ENCODE data around the gene GNG4. TPM values are rescaled to one million over a fixed set of nuclear protein-coding genes. Genes with fewer than 3 reads are reported as not detected.

The GNG4 gene
- total and polyA plus RNA-seq, 9 of the 15 experiments (the other 6 are each of a cell fraction or from before 2014, with no cell fraction given): 0.06 to 0.58 (median 0.08) TPM; not detected in 4

GRCh38 chr1:235597867-235598553 lies 51.6 kb downstream of the GNG4 start:
- POLR2A ChIA-PET: interaction anchor here (0.5 to 1.6 kb wide), 6 partner anchors 14 to 1498 kb away, joined by 3 to 4 read pairs (median 3); no protein-coding TSS in a partner anchor
- peaks cover 24 to 63% of the 10 kb centered on the region in 2 experiments for H3K27me3 ChIP-seq (ENCODE audit: control insufficient read depth in 2 of 2, insufficient read depth in 2 of 2, low read length in 2 of 2)
- in situ Hi-C loops (cut with MboI) (no loop called here), intact Hi-C loops (cut with micrococcal nuclease) (no loop called here)
- H3K4me1 ChIP-seq (replicated peaks in 1 of 2; ENCODE audit: control insufficient read depth in 2 of 2, insufficient read depth in 2 of 2, low read length in 2 of 2): no peaks in the 10 kb centered on the region
- H3K27ac ChIP-seq (ENCODE audit: extremely low read depth, low read depth, low read length): no peak overlapping the region
- DNase-seq (ENCODE audit: extremely low read depth in 1 of 4, low spot score in 3 of 4): peak; percentile 30 to 41 (median 38)
- CTCF ChIA-PET (ENCODE audit: low intra/inter-chr PET ratio): no interaction called here
- FAIRE-seq: peak; percentile 86
- H3K9me3 ChIP-seq (replicated peaks; ENCODE audit: control insufficient read depth, insufficient read depth, low read depth, low read length): no peaks in the 10 kb centered on the region
- peaks cover 6% of the 10 kb centered on the region; the same call in 1 of the 2 replicates for H4K20me1 ChIP-seq (replicated peaks; ENCODE audit: control insufficient read depth, insufficient read depth, low read length)
- H3K4me3 ChIP-seq: no peak overlapping the region
- BruUV-seq (replicated peaks): no TSS peak
- no peak overlapping the region for H3K4me2 ChIP-seq (ENCODE audit: insufficient read depth, low read length)
- no peak overlapping the region for H2AFZ ChIP-seq (ENCODE audit: low read depth, low read length)
- TF ChIP-seq ZNF449 (CRISPR knock-in tag; IDR thresholded peaks at IDR 0.05) (no peak), FOSL1 (tag; conservative IDR thresholded peaks at IDR 0.05) (peak; percentile 28; the same call in 1 of the 2 replicates), ZNF79 (CRISPR knock-in tag; IDR thresholded peaks at IDR 0.05; ENCODE audit: low read depth) (no peak), RAD21 (CRISPR knock-in tag; conservative IDR thresholded peaks at IDR 0.05 in 1 of 2, IDR thresholded peaks at IDR 0.05 in 1 of 2) (peak; percentile 22 to 34; a peak in 3 of 4 replicates), KDM5B (IDR thresholded peaks at IDR 0.05; ENCODE audit: insufficient replicate concordance, low read depth, low read length) (no peak), CTCFL (IDR thresholded peaks at IDR 0.05; ENCODE audit: borderline replicate concordance, insufficient read depth, low read depth, low read length, poor library complexity, severe bottlenecking) (peak; percentile 83), WHSC1 (IDR thresholded peaks at IDR 0.05; ENCODE audit: low read length) (no peak), CTCF (IDR thresholded peaks at IDR 0.05 in 2 of 3, conservative IDR thresholded peaks at IDR 0.05 in 1 of 3; ENCODE audit: insufficient read depth in 2 of 3, low read depth in 1 of 3, low read length in 3 of 3) (peak; percentile 35 to 50 (median 45); a peak in 5 of 6 replicates), ATF3 (IDR thresholded peaks at IDR 0.05) (0 out of 2 replicates have a peak, but pooled peaks have one; percentile 25), ATF3 (CRISPR knock-in tag; conservative IDR thresholded peaks at IDR 0.05) (no peak)
- no peak overlapping the region for H3K9ac ChIP-seq (ENCODE audit: insufficient read depth in 1 of 2, low read depth in 2 of 2, low read length in 2 of 2)
- peak; percentile 75 for ATAC-seq
- no peaks in the 10 kb centered on the region for H3K79me2 ChIP-seq (ENCODE audit: control insufficient read depth, insufficient read depth, low read length)
- H3K9me1 ChIP-seq (ENCODE audit: control insufficient read depth, insufficient read depth, low read length): no peaks in the 10 kb centered on the region
- H3K36me3 ChIP-seq (ENCODE audit: control insufficient read depth, insufficient read depth, low read length): no peaks in the 10 kb centered on the region
- 1% methylated on average over 7 of the region's 7 CpGs for WGBS (ENCODE audit: insufficient coverage, low coverage, missing lambda C conversion rate)

All from K562 (cell line).